GM06990 (cell line): ENCODE data around the gene PBX1.

Experiments used
- DNase-seq: peaks from one replicate; pipeline ENCODE4 v3.0.0-alpha.2; 2011; ENCODE audit not compliant: insufficient read length; ENCODE audit errors: extremely low read depth
- H3K27me3 ChIP-seq: replicated peaks from 2 replicates; pipeline ENCODE4 v1.6.0; 2011; ENCODE audit warnings: low read length; ENCODE audit not compliant: control insufficient read depth, insufficient read depth
- H3K36me3 ChIP-seq: 2 replicates; pipeline ENCODE4 v1.5.1; 2011; ENCODE audit warnings: low read length; ENCODE audit not compliant: control insufficient read depth, insufficient read depth
- H3K4me3 ChIP-seq: replicated peaks from 2 replicates; pipeline ENCODE4 v1.5.1; 2011; ENCODE audit warnings: low read depth, mild to moderate bottlenecking, control low read depth, low read length
- CTCF ChIP-seq: IDR thresholded peaks from 2 replicates; pipeline ENCODE4 v1.5.1; 2011; ENCODE audit warnings: low read length, control low read depth, mild to moderate bottlenecking, inconsistent platforms; ENCODE audit not compliant: insufficient read depth, poor library complexity, severe bottlenecking

PBX1 gene

GRCh38 chr1:164743976-164744375, 185.0 kb downstream of the PBX1 start:
- H3K27me3 ChIP-seq, result no peaks in the 10 kb centered on the region
- TF ChIP-seq CTCF, result no peak
- no peaks in the 10 kb centered on the region for H3K36me3 ChIP-seq
- no peak overlapping the region for H3K4me3 ChIP-seq
- no peak for DNase-seq

GRCh38 chr1:164745736-164746135, 186.8 kb downstream of the PBX1 start:
- no peaks in the 10 kb centered on the region for H3K27me3 ChIP-seq
- no peaks in the 10 kb centered on the region for H3K36me3 ChIP-seq
- no peak overlapping the region for H3K4me3 ChIP-seq
- no peak for DNase-seq
- no peak for TF ChIP-seq CTCF

- Histone ChIP-seq H3K27me3 (no peaks in the 10 kb centered on the region), H3K36me3 (no peaks in the 10 kb centered on the region), H3K4me3 (no peak overlapping the region)
- no peak for DNase-seq
- TF ChIP-seq CTCF, result no peak
These were observed 187.6 kb downstream of the PBX1 start for GRCh38 chr1:164746632-164747031.

- no peak for DNase-seq
- H3K27me3 ChIP-seq, result no peaks in the 10 kb centered on the region
- no peak for TF ChIP-seq CTCF
- H3K4me3 ChIP-seq, result no peak overlapping the region
- no peaks in the 10 kb centered on the region for H3K36me3 ChIP-seq
These were observed 189.4 kb downstream of the PBX1 start for GRCh38 chr1:164748253-164748899.

GRCh38 chr1:164753521-164754077, 194.6 kb downstream of the PBX1 start:
- Histone ChIP-seq H3K27me3 (no peaks in the 10 kb centered on the region), H3K36me3 (no peaks in the 10 kb centered on the region), H3K4me3 (no peak overlapping the region)
- TF ChIP-seq CTCF, result no peak
- no peak for DNase-seq
